ENCODE results near the gene SH2D1A.

Gene SH2D1A

DNA sequence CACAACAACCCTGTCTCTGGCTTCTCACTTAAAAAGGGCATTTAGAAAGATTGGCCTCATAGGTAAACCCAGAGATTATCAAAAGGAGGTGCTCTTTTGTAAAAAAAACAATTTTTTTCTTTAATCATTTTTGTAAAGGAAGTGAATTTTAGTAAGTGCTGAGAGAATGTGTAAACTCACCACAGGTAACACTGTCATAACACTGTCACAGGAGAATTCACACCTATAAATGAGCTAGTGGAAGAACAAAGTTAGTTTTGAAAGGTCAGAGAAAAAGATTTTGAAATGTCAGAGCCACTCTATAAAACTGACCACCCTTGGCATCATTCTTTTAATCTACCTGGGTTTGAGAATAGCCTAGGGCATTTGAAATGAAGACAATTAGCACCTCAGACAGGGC lies 3.3 kb upstream of the SH2D1A start:
- H3K36me3 Mint-ChIP-seq, result no peaks in the 10 kb centered on the region
- no peaks in the 10 kb centered on the region for H3K4me1 Mint-ChIP-seq
- no peak overlapping the region for H3K4me3 Mint-ChIP-seq
- ATAC-seq, result no peak
- no peaks in the 10 kb centered on the region for H3K9me3 Mint-ChIP-seq
- no peaks in the 10 kb centered on the region for H3K27me3 Mint-ChIP-seq
- no peak overlapping the region for H3K27ac Mint-ChIP-seq

DNA sequence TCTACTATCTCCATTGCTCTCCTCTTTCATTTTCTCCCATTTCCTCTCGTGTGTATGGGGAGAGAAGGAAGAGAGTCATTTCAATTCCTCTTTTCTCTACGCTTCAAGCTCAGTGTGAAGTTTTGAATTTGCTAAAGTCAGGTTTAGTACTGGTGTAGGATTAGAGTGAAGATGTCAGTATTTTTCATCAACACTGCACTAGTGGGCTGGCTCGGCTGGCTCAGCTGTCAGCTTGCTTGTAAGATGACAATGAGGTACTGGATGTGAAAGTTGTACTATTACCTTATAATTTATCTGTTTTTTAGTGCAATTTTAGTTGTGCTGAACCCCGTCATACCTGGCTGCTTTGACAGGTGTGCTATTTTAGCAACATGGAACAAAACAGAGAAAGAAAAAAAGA lies 2.1 kb upstream of the SH2D1A start:
- no peak overlapping the region for H3K27ac Mint-ChIP-seq

GRCh38 chrX:124346877-124347241 lies 496 bp downstream of the SH2D1A start:
- H3K27me3 Mint-ChIP-seq, result no peaks in the 10 kb centered on the region
- no peaks in the 10 kb centered on the region for H3K4me1 Mint-ChIP-seq
- no peaks in the 10 kb centered on the region for H3K36me3 Mint-ChIP-seq
- H3K9me3 Mint-ChIP-seq, result no peaks in the 10 kb centered on the region
- no peak overlapping the region for H3K4me3 Mint-ChIP-seq
- ATAC-seq, result no peak
- no peak overlapping the region for H3K27ac Mint-ChIP-seq

More for the DNA sequence above, 2.1 kb upstream of the SH2D1A start:
- Mint-ChIP-seq H3K27me3 (no peaks in the 10 kb centered on the region), H3K36me3 (no peaks in the 10 kb centered on the region), H3K4me3 (no peak overlapping the region), H3K4me1 (no peaks in the 10 kb centered on the region), H3K9me3 (no peaks in the 10 kb centered on the region)
- no peak for ATAC-seq

- no peaks in the 10 kb centered on the region for H3K4me1 Mint-ChIP-seq
- no peaks in the 10 kb centered on the region for H3K27me3 Mint-ChIP-seq
- no peak for ATAC-seq
- no peaks in the 10 kb centered on the region for H3K36me3 Mint-ChIP-seq
- H3K9me3 Mint-ChIP-seq, result no peaks in the 10 kb centered on the region
- H3K27ac Mint-ChIP-seq, result no peak overlapping the region
- no peak overlapping the region for H3K4me3 Mint-ChIP-seq
These were observed 879 bp downstream of the SH2D1A start for GRCh38 chrX:124347242-124347641.

DNA sequence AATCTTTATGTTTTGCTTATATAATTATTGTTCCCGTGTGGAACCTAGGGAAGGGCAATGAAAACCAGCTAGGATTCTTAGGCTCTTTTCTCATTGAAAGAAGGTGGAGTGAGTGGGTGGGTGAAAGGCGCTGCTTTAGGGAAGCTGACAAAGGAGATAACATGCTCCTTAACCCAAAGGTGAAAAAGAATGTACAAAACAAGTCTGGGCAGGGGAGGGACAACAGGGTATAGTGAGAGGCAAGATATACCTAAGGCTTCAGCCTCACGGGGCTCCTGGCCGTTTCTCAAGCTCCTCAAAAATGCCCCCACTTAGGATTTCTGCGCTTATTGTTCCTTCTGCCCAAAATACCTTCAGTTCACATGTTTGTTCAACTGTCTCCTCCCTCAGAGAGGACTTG lies 1.8 kb downstream of the SH2D1A start:
- ATAC-seq, result no peak
- no peaks in the 10 kb centered on the region for H3K27me3 Mint-ChIP-seq
- no peaks in the 10 kb centered on the region for H3K4me1 Mint-ChIP-seq
- no peaks in the 10 kb centered on the region for H3K36me3 Mint-ChIP-seq
- H3K4me3 Mint-ChIP-seq, result no peak overlapping the region
- no peak overlapping the region for H3K27ac Mint-ChIP-seq
- no peaks in the 10 kb centered on the region for H3K9me3 Mint-ChIP-seq

DNA sequence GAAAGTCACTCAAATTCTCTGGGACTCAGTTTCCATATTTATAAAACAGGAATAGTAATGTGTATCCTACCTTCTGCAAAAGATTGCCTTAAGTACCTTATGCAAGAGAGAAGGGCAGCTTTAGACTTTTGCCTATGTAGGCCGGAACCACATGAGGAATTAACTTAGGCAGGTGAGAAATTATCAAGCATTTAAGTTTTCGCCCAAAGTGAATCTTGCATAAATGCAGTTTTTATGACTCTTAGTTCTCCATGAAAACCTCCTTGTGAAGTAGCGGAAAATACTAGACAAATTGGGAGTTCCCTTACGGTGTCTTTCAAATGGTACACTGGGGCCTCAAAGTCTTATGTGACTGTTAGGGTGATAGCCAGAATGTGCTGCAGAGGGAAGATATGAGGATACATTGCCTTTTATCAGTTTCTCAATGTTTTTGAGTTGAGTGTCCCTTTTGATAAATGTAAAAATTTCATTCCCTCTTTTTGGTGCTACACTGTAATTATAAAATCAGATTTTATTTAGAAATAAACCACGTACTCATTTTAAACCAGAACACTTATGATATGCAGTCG lies 2.6 kb downstream of the SH2D1A start:
- H3K36me3 Mint-ChIP-seq, result no peaks in the 10 kb centered on the region
- no peak for ATAC-seq
- no peaks in the 10 kb centered on the region for H3K9me3 Mint-ChIP-seq
- no peak overlapping the region for H3K27ac Mint-ChIP-seq
- H3K4me1 Mint-ChIP-seq, result no peaks in the 10 kb centered on the region
- H3K27me3 Mint-ChIP-seq, result no peaks in the 10 kb centered on the region
- no peak overlapping the region for H3K4me3 Mint-ChIP-seq

- Mint-ChIP-seq H3K9me3 (no peaks in the 10 kb centered on the region), H3K27ac (no peak overlapping the region), H3K27me3 (peaks cover 10% of the 10 kb centered on the region), H3K36me3 (no peaks in the 10 kb centered on the region), H3K4me1 (no peaks in the 10 kb centered on the region), H3K4me3 (no peak overlapping the region)
- no peak for ATAC-seq
These were observed 8.3 kb downstream of the SH2D1A start for GRCh38 chrX:124354648-124355047.

- ATAC-seq, result no peak
These were observed 12.5 kb downstream of the SH2D1A start for GRCh38 chrX:124358800-124359383.

DNA sequence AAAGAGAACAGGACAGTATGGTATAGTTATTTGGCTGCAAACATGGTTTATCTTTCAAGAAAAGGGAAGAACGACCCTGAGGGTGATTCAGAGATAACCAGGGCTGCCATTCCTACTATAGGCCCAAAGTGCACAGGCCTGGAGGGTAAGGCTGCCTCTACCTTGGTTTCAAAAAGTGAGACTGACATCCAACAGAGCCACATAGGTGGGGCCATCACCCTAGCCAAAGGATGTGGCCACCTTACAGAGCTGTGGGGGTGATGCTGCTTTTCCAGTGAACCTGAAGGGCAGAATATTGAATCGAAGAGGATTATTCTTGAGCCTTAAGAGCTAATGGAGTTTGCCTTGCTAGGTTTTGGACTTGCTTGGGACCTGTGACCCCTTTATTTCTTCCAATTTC lies 15.7 kb downstream of the SH2D1A start:
- Mint-ChIP-seq H3K9me3 (no peaks in the 10 kb centered on the region), H3K27ac (no peak overlapping the region), H3K4me3 (no peak overlapping the region), H3K36me3 (no peaks in the 10 kb centered on the region), H3K4me1 (no peaks in the 10 kb centered on the region), H3K27me3 (peaks cover 4% of the 10 kb centered on the region)
- ATAC-seq, result no peak

More at GRCh38 chrX:124358800-124359383, 12.5 kb downstream of the SH2D1A start:
- Mint-ChIP-seq H3K27ac (no peak overlapping the region), H3K27me3 (peaks cover 10% of the 10 kb centered on the region), H3K36me3 (no peaks in the 10 kb centered on the region), H3K4me3 (no peak overlapping the region), H3K4me1 (no peaks in the 10 kb centered on the region), H3K9me3 (no peaks in the 10 kb centered on the region)

DNA sequence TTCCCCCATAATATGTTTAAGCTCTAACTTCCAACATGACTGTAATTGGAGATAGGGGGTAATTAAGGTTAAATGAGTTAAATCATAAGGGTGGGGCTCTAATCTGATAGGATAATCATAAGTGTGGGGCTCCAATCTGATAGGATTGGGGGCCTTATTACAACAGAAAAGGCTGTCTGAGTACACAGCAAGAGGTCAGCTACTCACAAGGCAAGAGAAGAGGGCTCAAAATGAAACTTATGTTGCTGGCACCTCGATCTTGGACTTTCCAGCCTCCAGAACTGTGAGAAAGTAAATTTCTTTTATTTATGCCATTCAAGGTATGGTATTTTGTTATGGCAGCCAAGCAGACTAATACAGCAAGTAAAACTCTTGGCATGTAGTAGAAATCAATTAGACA lies 16.4 kb downstream of the SH2D1A start:
- Mint-ChIP-seq H3K9me3 (no peaks in the 10 kb centered on the region), H3K27me3 (no peaks in the 10 kb centered on the region), H3K27ac (no peak overlapping the region), H3K4me1 (no peaks in the 10 kb centered on the region), H3K4me3 (no peak overlapping the region), H3K36me3 (no peaks in the 10 kb centered on the region)
- no peak for ATAC-seq

- H3K4me1 Mint-ChIP-seq, result no peaks in the 10 kb centered on the region
- H3K4me3 Mint-ChIP-seq, result no peak overlapping the region
- ATAC-seq, result no peak
- H3K9me3 Mint-ChIP-seq, result no peaks in the 10 kb centered on the region
- H3K27ac Mint-ChIP-seq, result no peak overlapping the region
- H3K27me3 Mint-ChIP-seq, result no peaks in the 10 kb centered on the region
- no peaks in the 10 kb centered on the region for H3K36me3 Mint-ChIP-seq
These were observed 23.4 kb downstream of the SH2D1A start for GRCh38 chrX:124369722-124370121.

- no peak for ATAC-seq
- no peaks in the 10 kb centered on the region for H3K36me3 Mint-ChIP-seq
- H3K9me3 Mint-ChIP-seq, result no peaks in the 10 kb centered on the region
- H3K4me1 Mint-ChIP-seq, result no peaks in the 10 kb centered on the region
- no peaks in the 10 kb centered on the region for H3K27me3 Mint-ChIP-seq
- H3K27ac Mint-ChIP-seq, result no peak overlapping the region
- no peak overlapping the region for H3K4me3 Mint-ChIP-seq
These were observed 27.0 kb downstream of the SH2D1A start for GRCh38 chrX:124373348-124373747.

DNA sequence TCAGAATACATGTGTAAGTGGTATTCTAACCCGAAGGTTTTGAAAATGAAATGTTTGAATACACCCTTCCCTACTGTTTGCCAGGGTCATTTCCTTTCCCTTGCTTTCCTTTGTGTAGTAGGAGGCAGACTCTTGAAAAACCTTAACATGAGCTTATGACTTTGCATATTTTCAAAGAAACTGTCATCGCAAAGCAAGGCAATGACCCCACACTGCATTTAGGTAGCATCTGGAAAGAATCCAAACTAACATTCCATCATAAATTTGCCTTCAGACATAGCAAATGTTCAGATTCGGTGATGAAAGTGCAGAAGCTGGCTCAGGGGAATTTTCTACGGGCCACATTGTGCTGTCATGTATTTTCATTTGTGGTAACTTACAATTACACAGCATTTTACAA lies 32.3 kb downstream of the SH2D1A start:
- H3K4me3 Mint-ChIP-seq, result no peak overlapping the region
- no peak overlapping the region for H3K27ac Mint-ChIP-seq
- no peaks in the 10 kb centered on the region for H3K36me3 Mint-ChIP-seq
- no peaks in the 10 kb centered on the region for H3K4me1 Mint-ChIP-seq
- no peaks in the 10 kb centered on the region for H3K9me3 Mint-ChIP-seq
- H3K27me3 Mint-ChIP-seq, result no peaks in the 10 kb centered on the region
- ATAC-seq, result no peak

GRCh38 chrX:124383354-124383753 lies 37.0 kb downstream of the SH2D1A start:
- no peak for ATAC-seq
- no peaks in the 10 kb centered on the region for H3K4me1 Mint-ChIP-seq
- no peak overlapping the region for H3K27ac Mint-ChIP-seq
- H3K4me3 Mint-ChIP-seq, result no peak overlapping the region
- no peaks in the 10 kb centered on the region for H3K9me3 Mint-ChIP-seq
- peaks cover 8% of the 10 kb centered on the region for H3K27me3 Mint-ChIP-seq
- no peaks in the 10 kb centered on the region for H3K36me3 Mint-ChIP-seq

DNA sequence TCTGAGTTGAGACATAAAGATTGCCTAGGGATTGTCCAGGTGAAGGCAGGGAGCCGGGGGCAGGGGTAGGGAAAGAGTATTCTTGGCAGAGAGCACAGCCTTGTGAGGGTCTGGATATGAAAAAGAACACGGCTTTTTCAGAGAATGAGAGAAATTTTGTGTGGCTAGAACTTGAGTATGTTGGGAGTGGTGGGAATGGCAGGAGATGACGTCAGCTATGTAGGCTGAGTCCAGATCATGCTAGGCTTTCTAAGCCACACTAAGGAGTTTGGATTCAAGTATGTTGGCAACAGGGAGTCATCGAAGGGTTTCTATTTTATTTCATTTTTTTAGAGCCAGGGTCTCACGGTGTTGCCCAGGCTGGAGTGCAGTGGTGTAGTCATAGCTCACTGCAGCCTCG lies 40.0 kb downstream of the SH2D1A start:
- H3K4me1 Mint-ChIP-seq, result no peaks in the 10 kb centered on the region
- no peak overlapping the region for H3K27ac Mint-ChIP-seq

GRCh38 chrX:124388562-124388961 lies 42.2 kb downstream of the SH2D1A start:
- peaks cover 8% of the 10 kb centered on the region for H3K27me3 Mint-ChIP-seq
- no peaks in the 10 kb centered on the region for H3K9me3 Mint-ChIP-seq
- no peak for ATAC-seq
- H3K4me1 Mint-ChIP-seq, result no peaks in the 10 kb centered on the region
- no peaks in the 10 kb centered on the region for H3K36me3 Mint-ChIP-seq
- no peak overlapping the region for H3K27ac Mint-ChIP-seq
- no peak overlapping the region for H3K4me3 Mint-ChIP-seq

More for the DNA sequence above, 40.0 kb downstream of the SH2D1A start:
- ATAC-seq, result no peak
- Mint-ChIP-seq H3K27me3 (peaks cover 8% of the 10 kb centered on the region), H3K9me3 (no peaks in the 10 kb centered on the region), H3K36me3 (no peaks in the 10 kb centered on the region), H3K4me3 (no peak overlapping the region)

DNA sequence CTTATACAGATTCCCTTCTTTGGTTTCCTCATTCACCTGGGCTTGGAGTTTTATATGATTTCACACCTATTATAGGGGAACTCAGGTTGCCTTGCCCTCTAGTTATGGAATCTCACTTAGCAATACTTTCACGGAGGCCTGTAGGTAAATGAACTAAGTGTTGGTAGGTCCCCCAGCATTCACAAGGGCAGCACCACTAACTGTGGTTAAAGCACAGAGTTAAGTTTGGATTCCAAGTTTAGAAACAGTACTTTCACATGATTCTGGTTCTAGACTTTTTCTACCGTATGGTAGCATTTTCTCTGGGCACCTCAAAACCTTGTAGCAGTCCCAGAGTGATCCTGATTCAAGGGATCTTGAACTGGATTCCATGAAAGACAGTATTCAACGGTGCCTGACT lies 46.4 kb downstream of the SH2D1A start:
- Mint-ChIP-seq H3K27ac (no peak overlapping the region), H3K9me3 (no peaks in the 10 kb centered on the region), H3K36me3 (no peaks in the 10 kb centered on the region), H3K4me3 (no peak overlapping the region), H3K4me1 (peaks cover 11% of the 10 kb centered on the region), H3K27me3 (no peaks in the 10 kb centered on the region)
- ATAC-seq, result no peak

Data from stimulated activated memory B cell treated with anti-CD40 and anti-IgM and Interleukin-4, amounts not matched to agents 10 μg/mL and 1 μg/mL and 100 μg/mL, for 72 hours (primary cell).